ENCODE data around the gene OR7A17.
A peak's percentile ranks its signal among the peaks of the same experiment; 100 is the strongest.

OR7A17 gene

DNA sequence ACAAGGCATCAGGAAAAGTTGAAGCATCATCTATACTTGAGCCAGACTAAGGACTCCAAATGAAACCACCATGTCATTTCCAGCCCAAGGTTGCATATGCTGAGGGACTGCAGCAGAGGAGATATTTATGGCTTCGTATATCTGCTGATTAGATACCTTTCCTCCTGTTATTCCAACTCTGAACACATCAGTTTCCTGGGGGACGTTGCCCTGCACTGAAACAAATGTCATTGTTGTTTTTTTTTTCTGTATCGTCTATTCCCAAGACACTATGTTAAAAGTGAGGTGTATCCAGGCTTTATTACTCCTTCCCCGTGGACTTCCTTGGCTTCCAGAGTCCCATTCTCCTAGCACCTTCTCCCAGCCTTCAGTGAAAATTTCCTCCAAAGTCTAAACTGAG is at the start of gene OR7A17:
TSS of gene OR7A17 (minus strand) at position 101 of the 400 bp plus-strand sequence. CDS start 4,777 bp downstream, outside the sequence.
- Mint-ChIP-seq H3K27ac (no peak within 1 kb of the TSS), H3K27me3 (peaks cover 9% of the 10 kb centered on the region), H3K9me3 (no peaks in the 10 kb centered on the region), H3K36me3 (no peaks in the 10 kb centered on the region), H3K4me3 (no peak within 1 kb of the TSS), H3K4me1 (peaks cover 34% of the 10 kb centered on the region)
- no peak for ATAC-seq

DNA sequence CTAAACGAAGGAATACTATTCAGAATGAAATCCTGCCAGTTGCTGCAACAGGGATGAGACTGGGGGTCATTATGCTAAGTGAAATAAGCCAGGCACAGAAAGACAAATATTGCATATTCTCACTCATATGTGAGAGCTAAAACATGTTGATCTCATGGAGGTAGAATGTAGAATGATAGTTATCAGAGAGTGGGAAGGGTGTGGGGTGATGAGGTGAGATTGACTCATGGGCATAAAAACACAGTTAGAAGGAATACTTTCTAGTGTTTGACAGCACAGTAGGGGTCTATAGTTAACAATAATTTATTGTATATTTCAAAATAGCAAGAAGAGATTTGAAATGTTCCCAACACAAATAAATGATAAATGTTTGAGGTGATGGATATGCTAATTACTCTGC is 47.6 kb upstream of the OR7A17 start:
- no peak for ATAC-seq
- peaks cover 41% of the 10 kb centered on the region for H3K27me3 Mint-ChIP-seq
- H3K27ac Mint-ChIP-seq, result no peak overlapping the region

DNA sequence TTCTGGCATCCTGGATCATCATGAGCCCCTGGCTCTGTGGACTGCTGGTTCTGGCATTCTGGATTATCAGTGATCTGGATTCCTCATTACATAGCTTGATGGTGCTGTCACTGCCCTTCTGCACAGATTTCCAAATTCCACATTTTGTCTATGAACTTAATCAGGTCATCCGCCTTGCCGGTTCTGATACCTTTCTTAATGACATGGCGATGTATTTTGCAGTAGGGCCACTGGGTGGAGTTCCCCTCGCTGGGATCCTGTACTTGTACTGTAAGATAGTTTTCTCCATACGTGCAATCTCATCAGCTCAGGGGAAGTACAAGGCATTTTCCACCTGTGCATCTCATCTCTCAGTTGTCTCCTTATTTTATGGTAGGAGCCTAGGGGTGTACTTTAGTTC is 30.9 kb upstream of the OR7A17 start:
- H3K4me1 Mint-ChIP-seq, result no peaks in the 10 kb centered on the region
- H3K27ac Mint-ChIP-seq, result no peak overlapping the region
- peaks cover 10% of the 10 kb centered on the region for H3K9me3 Mint-ChIP-seq
- peaks cover 9% of the 10 kb centered on the region for H3K27me3 Mint-ChIP-seq
- no peak overlapping the region for H3K4me3 Mint-ChIP-seq
- H3K36me3 Mint-ChIP-seq, result no peaks in the 10 kb centered on the region
- no peak for ATAC-seq

More for the DNA sequence above, 47.6 kb upstream of the OR7A17 start:
- no peak overlapping the region for H3K4me3 Mint-ChIP-seq
- H3K36me3 Mint-ChIP-seq, result no peaks in the 10 kb centered on the region
- H3K4me1 Mint-ChIP-seq, result no peaks in the 10 kb centered on the region
- H3K9me3 Mint-ChIP-seq, result peaks cover 6% of the 10 kb centered on the region

DNA sequence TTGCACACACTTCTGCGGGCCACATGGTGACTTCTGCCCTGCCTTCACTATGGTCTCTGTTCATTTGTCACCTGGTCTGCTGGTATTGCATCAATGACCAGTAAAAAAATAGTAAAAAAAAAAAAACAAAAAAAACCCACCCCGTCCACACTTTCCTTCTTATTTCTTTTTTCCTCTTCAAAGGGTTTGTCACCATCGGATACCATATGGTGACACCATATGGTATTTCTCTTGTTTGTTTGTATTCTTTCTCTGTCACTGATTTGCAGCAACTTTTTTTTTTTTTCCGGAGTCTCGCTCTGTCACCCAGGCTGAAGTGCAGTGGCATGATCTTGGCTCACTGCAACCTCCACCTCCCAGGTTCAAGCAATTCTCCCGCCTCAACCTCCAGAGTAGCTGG is 29.2 kb upstream of the OR7A17 start:
- peaks cover 10% of the 10 kb centered on the region for H3K9me3 Mint-ChIP-seq
- no peaks in the 10 kb centered on the region for H3K36me3 Mint-ChIP-seq
- H3K4me1 Mint-ChIP-seq, result no peaks in the 10 kb centered on the region
- H3K27ac Mint-ChIP-seq, result no peak overlapping the region
- peaks cover 9% of the 10 kb centered on the region for H3K27me3 Mint-ChIP-seq
- H3K4me3 Mint-ChIP-seq, result no peak overlapping the region
- no peak for ATAC-seq

DNA sequence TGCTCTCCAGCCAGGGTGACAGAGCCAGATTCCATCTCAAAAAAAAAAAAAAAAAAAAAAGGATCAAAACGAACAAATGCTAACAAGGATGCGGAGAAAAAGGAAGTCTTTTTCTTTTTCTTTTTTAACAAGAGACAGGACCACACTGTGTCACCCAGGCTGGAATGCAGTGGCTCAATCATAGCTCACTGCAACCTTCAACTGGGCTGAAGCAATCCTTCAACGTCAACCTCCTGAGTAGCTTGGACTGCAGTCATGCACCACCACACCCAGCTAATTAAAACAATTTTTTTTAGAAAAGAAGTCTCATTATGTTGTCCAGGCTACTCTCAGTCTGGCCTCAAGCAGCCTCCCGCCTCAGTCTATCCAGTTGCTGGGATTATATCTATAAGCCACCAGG is 20.8 kb upstream of the OR7A17 start:
- Mint-ChIP-seq H3K36me3 (no peaks in the 10 kb centered on the region), H3K4me3 (no peak overlapping the region), H3K4me1 (no peaks in the 10 kb centered on the region), H3K9me3 (no peaks in the 10 kb centered on the region), H3K27ac (no peak overlapping the region), H3K27me3 (peaks cover 15% of the 10 kb centered on the region)
- ATAC-seq, result no peak

DNA sequence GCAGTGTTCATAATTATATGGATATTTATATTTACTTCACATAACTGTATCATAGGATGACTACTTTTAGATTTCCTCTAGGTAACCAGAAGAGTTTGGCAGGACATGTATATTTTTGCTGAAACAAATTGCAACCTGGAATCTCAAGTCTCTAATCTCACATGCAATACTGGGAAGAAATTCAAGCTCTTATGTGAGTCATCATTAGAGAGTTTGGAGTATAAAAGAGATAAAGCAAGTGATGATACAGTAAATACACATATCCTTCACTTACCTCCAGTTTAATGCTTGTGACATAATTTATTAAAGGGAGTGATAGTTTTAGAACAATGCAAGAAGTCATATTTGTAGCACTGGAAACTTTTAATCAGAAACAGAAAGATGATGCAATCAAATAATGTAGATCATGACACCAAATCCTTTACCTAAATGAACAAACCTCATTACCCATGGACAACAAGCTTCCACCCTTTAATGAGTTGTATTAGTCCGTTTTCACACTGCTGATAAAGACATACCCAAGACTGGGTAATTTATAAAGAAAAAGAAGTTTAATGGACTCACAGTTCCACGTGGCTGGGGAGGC is 15.8 kb upstream of the OR7A17 start:
- no peak for ATAC-seq

DNA sequence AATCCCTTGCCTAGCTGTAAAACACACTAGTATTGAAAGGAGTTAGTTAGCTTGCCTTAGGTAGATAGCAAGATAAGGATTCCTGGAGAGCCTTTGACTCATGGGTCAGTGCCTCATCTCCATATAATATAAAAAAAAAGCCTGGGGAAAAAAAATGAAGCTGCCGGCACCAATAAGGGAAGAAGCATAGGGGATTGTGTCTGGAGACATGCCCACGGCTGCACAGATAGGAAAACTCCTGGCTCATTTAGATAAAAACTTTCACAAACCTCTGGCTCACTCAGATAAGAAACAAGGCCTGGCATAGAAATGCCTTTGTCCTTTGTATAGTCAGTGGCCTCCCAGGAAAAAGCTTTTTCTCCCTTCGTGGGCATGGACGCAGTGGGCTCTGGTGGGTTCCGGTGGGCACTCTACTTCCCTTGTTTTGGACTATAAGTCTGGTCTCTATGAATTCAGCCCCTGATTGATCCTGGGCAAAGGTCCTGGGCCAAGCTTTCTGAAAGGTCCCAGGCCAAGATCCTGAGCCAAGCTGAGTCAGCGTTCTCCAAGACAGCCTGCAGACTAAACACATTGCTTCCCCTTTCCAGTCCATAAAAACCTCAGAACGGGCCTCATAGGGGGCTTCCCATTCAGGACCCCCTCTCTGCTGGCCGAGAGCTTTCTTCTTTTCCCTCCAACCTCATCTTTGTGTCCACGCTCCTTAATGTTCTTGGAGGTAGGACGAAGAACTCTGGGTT is 4.9 kb upstream of the OR7A17 start:
- H3K27me3 Mint-ChIP-seq, result peaks cover 29% of the 10 kb centered on the region
- H3K4me3 Mint-ChIP-seq, result no peak overlapping the region
- H3K27ac Mint-ChIP-seq, result no peak overlapping the region
- H3K9me3 Mint-ChIP-seq, result no peaks in the 10 kb centered on the region
- no peak for ATAC-seq
- H3K36me3 Mint-ChIP-seq, result no peaks in the 10 kb centered on the region
- H3K4me1 Mint-ChIP-seq, result peaks cover 20% of the 10 kb centered on the region

More for the DNA sequence above, 15.8 kb upstream of the OR7A17 start:
- Mint-ChIP-seq H3K4me1 (no peaks in the 10 kb centered on the region), H3K36me3 (no peaks in the 10 kb centered on the region), H3K27me3 (peaks cover 41% of the 10 kb centered on the region), H3K9me3 (no peaks in the 10 kb centered on the region), H3K4me3 (no peak overlapping the region), H3K27ac (no peak overlapping the region)

DNA sequence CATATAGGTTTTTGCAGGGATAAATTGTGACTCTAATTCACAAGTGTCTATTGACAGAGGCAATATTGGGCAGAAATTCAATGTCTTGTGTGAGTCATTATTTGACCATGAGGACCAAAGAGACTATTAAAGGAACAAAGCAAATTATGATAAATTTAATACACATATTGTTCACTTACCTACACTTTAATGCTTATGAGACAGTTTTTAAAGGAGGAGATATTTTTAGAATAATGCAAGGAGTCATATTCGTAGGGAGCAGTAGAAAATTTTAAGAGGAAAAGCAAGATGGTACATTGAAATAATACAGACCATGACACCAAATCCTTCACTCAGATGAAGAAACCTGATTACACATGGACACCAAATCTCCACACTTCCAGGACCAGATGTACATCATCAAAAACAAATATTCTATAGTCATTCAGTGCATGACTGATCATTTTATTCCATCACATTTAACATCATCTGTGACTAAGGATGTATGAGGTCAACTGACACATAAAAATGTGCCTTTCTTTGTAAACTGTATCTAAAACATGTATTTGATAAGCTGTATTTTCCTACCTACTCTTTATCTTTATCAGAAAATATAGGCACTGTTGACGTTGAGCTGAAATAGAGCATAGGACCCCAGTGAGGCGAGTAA is 4.2 kb upstream of the OR7A17 start:
- Mint-ChIP-seq H3K36me3 (no peaks in the 10 kb centered on the region), H3K4me3 (no peak overlapping the region), H3K4me1 (peaks cover 27% of the 10 kb centered on the region), H3K27ac (peak overlapping the region; percentile 76), H3K27me3 (peaks cover 25% of the 10 kb centered on the region), H3K9me3 (no peaks in the 10 kb centered on the region)
- no peak for ATAC-seq

DNA sequence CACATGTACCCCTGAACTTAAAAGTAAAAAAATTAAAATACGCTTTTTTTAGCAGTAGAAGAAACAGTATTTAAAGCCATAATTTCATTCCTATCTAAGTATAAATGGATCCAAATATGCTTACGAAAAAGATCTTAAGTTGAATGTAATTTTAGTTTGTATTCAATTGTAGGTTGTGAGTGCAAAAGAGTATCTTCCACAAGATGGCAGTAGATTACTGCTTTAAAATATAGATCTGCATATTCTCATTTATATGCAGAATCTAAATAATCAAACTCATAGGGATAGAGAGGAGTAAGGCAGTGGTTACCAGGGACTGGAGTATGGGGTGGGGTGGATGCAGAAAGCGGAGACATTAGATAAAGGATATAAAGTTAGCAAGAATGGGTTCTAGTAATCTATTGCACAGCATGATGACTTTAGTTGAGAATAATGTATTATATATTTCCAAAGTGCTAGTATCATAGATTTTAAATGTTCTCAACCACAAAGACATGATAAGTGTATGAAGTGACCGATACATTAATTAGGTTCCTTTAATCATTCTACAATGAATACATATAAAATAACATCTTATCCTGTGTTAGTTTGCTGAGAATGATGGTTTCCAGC is 14.2 kb downstream of the OR7A17 start:
- no peak for ATAC-seq
- Mint-ChIP-seq H3K27ac (no peak overlapping the region), H3K36me3 (no peaks in the 10 kb centered on the region), H3K4me3 (no peak overlapping the region), H3K27me3 (peaks cover 25% of the 10 kb centered on the region), H3K4me1 (no peaks in the 10 kb centered on the region), H3K9me3 (no peaks in the 10 kb centered on the region)

DNA sequence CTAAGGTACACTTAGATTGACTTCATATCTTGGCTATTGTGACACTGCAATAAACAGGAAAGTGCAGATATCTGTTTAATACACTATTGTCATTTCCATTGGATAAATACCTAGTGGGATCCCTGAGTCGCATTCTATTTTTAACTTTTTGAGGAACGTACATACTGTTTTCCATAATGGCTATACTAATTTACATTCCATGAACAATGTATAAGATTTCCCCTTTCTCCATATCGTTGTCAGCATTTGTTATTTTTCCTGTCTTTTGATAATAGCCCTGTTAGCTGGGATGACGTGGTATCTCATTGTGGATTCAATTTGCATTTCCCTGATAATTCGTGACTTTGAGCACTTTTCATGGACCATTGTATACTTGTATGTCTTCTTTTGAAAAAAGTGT is 17.4 kb downstream of the OR7A17 start:
- Mint-ChIP-seq H3K9me3 (no peaks in the 10 kb centered on the region), H3K36me3 (no peaks in the 10 kb centered on the region), H3K4me1 (no peaks in the 10 kb centered on the region), H3K4me3 (no peak overlapping the region), H3K27me3 (peaks cover 32% of the 10 kb centered on the region), H3K27ac (no peak overlapping the region)
- no peak for ATAC-seq

DNA sequence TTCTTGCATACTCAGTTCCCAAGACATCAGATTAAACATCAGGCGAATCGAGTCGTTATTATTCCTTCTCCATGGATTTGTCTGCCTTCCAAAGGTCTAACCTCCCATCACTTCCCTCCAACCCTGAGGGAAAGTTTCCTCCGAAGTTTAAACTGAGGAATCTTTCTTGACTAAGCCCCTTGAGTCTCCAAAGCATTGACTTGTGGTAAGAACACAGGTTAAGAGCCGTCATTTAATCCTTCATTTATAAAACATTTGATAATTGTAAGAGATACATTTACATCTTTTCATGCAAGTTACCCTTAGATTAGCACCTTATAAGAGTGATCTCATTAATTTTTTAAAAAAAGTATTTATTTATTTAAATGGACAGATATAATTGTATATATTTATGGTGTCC is 37.1 kb downstream of the OR7A17 start, which contains the start of gene OR7A10:
TSS of gene OR7A10 (minus strand) at position 101 of the 400 bp plus-strand sequence. CDS start 7,045 bp downstream, outside the sequence.
- peaks cover 2% of the 10 kb centered on the region for H3K9me3 Mint-ChIP-seq
- H3K27me3 Mint-ChIP-seq, result peaks cover 54% of the 10 kb centered on the region
- no peaks in the 10 kb centered on the region for H3K4me1 Mint-ChIP-seq
- H3K27ac Mint-ChIP-seq, result no peak within 1 kb of the TSS
- H3K36me3 Mint-ChIP-seq, result no peaks in the 10 kb centered on the region
- no peak within 1 kb of the TSS for H3K4me3 Mint-ChIP-seq
- no peak for ATAC-seq

DNA sequence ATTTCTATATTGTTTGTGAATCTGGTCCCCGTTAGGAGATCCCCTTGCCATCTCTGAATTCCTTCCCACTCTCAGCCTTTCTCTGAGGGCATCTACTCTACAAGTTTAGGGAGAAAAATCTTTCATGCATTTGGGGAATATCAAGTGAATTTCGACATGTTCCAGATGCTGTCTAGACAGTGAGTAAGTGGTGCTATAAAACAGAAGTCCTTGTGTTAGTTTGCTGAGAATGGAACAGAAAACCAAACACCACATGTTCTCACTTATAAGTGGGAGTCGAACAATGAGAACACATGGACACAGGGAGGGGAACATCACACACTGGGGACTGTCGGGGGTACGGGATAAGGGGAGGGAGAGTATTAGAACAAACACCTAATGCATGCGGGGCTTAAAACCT is 42.4 kb downstream of the OR7A17 start:
- Mint-ChIP-seq H3K36me3 (no peaks in the 10 kb centered on the region), H3K4me3 (no peak overlapping the region), H3K4me1 (no peaks in the 10 kb centered on the region), H3K27me3 (peaks cover 33% of the 10 kb centered on the region), H3K9me3 (peaks cover 2% of the 10 kb centered on the region), H3K27ac (no peak overlapping the region)
- no peak for ATAC-seq

DNA sequence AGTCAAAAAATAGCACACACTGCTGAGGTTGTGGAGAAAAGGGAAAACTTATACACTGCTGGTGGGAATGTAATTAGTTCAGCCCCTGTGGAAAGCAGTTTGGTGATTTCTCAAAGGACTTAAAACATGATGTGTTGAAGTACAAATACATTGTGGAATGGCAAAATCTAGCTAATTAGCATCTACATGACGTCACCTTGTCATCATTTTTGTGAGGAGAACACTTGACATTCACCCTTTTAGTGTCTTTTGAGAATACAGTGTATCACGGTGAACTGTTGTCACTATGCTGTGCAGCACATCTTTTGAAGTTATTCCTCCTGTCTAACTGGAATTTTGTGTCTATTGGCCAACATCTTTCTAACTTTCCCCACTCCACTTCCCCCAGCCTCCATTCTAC is 42.8 kb downstream of the OR7A17 start:
- ATAC-seq, result no peak
- peaks cover 33% of the 10 kb centered on the region for H3K27me3 Mint-ChIP-seq
- H3K4me1 Mint-ChIP-seq, result no peaks in the 10 kb centered on the region
- H3K9me3 Mint-ChIP-seq, result peaks cover 2% of the 10 kb centered on the region
- no peaks in the 10 kb centered on the region for H3K36me3 Mint-ChIP-seq
- H3K4me3 Mint-ChIP-seq, result no peak overlapping the region
- H3K27ac Mint-ChIP-seq, result no peak overlapping the region

DNA sequence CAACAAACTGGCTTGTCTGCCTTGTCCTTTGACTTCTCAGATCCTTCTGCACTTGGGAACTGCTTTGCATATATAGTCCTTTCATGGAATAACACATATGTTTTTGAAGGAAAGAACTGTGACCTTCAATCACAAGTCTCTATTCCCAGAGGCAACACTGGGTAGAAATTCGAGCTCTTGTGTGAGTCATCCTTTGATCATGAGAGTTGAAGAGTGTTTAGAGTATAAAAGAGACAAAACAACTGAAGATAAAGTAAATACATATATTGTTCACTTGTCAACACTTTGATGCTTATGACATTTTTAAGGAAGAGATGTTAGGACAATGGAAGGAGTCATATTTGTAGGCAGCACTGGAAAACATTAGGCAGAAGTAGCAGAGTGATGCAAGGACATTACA is 45.7 kb downstream of the OR7A17 start:
- peaks cover 25% of the 10 kb centered on the region for H3K27me3 Mint-ChIP-seq
- no peak overlapping the region for H3K4me3 Mint-ChIP-seq
- ATAC-seq, result no peak
- no peaks in the 10 kb centered on the region for H3K4me1 Mint-ChIP-seq
- H3K27ac Mint-ChIP-seq, result no peak overlapping the region
- no peaks in the 10 kb centered on the region for H3K36me3 Mint-ChIP-seq
- no peaks in the 10 kb centered on the region for H3K9me3 Mint-ChIP-seq

DNA sequence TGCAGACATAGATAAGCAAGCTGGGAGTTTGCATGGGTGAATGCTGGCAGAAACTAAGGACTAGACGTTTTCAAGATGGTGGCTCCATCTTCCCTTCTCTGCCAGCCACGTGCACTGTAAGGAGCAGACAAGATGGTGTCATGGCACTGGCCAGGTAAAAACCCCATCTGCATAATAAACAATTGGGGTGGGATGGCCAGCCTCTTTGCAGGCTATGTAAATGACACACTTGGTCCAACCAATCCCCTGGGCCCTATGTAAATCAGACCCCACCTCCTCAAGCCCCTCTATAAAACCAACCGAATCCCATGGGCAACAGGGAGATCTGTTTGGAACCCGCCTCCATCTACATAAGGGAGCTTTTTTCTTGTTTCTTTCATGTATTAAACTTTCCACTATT is 48.5 kb downstream of the OR7A17 start:
- H3K4me3 Mint-ChIP-seq, result no peak overlapping the region
- H3K36me3 Mint-ChIP-seq, result no peaks in the 10 kb centered on the region
- no peaks in the 10 kb centered on the region for H3K9me3 Mint-ChIP-seq
- ATAC-seq, result no peak
- H3K27me3 Mint-ChIP-seq, result peaks cover 1% of the 10 kb centered on the region
- H3K27ac Mint-ChIP-seq, result no peak overlapping the region
- H3K4me1 Mint-ChIP-seq, result no peaks in the 10 kb centered on the region
